Hindlimb muscle (tissue), 1 donor: ENCODE results near the gene FCER1A. TPM values are rescaled to one million over a fixed set of nuclear protein-coding genes. Genes with fewer than 3 reads are reported as not detected.
"Not testable (repeated sequence)": the region's sequence is repeated elsewhere in the genome, so short reads cannot be mapped to it uniquely, and the experiment has no call there.

ENCODE experiments used
- DNase-seq: peaks from one replicate; pipeline ENCODE4 v3.0.0-alpha.2; 2013
- polyA plus RNA-seq: library from polyadenylated mRNA; unstranded; fragments of 120-200 nt; gene quantifications from one replicate; pipeline ENCODE4 v1.2.1, GENCODE V29; 2013; ENCODE audit not compliant: insufficient read length

The FCER1A gene
- polyA plus RNA-seq = 0.50 TPM

GRCh38 chr1:159302095-159302494, at the start of gene FCER1A:
TSS of gene FCER1A (plus strand) at chr1:159302336. CDS start at chr1:159302365, 29 bp downstream.
- DNase-seq = no peak

GRCh38 chr1:159261311-159261710, 40.8 kb upstream of the FCER1A start:
- DNase-seq = no peak

- DNase-seq = no peak
Measured at GRCh38 chr1:159261721-159262494, 40.2 kb upstream of the FCER1A start.

- no peak for DNase-seq
Measured at GRCh38 chr1:159266832-159267231, 35.3 kb upstream of the FCER1A start.

- no peak for DNase-seq
Measured at GRCh38 chr1:159274631-159275030, 27.5 kb upstream of the FCER1A start.

- DNase-seq = no peak
Measured at GRCh38 chr1:159275891-159276290, 26.2 kb upstream of the FCER1A start.

- DNase-seq = no peak
Measured at GRCh38 chr1:159279773-159280172, 22.4 kb upstream of the FCER1A start.

- DNase-seq = no peak
Measured at GRCh38 chr1:159282118-159282517, 20.0 kb upstream of the FCER1A start.

- DNase-seq = no peak
Measured at GRCh38 chr1:159289060-159289459, 13.1 kb upstream of the FCER1A start.

- no peak for DNase-seq
Measured at GRCh38 chr1:159291424-159291823, 10.7 kb upstream of the FCER1A start.

GRCh38 chr1:159296706-159297375, 5.3 kb upstream of the FCER1A start:
- no peak for DNase-seq

- no peak for DNase-seq
Measured at GRCh38 chr1:159300146-159300545, 2.0 kb upstream of the FCER1A start.

GRCh38 chr1:159307346-159308020, 5.3 kb downstream of the FCER1A start:
- DNase-seq = no peak

GRCh38 chr1:159311679-159312078, 9.5 kb downstream of the FCER1A start:
- no peak for DNase-seq

- DNase-seq = no peak
Measured at GRCh38 chr1:159315381-159315780, 13.2 kb downstream of the FCER1A start.

- no peak for DNase-seq
Measured at GRCh38 chr1:159318784-159319551, 16.8 kb downstream of the FCER1A start.

- no peak for DNase-seq
Measured at GRCh38 chr1:159334797-159335196, 32.7 kb downstream of the FCER1A start.

GRCh38 chr1:159338018-159338417, 35.9 kb downstream of the FCER1A start:
- DNase-seq = no peak

- DNase-seq = no peak
Measured at GRCh38 chr1:159339536-159339935, 37.4 kb downstream of the FCER1A start.

GRCh38 chr1:159341736-159342135, 39.6 kb downstream of the FCER1A start:
- DNase-seq = no peak

GRCh38 chr1:159342761-159343425, 40.8 kb downstream of the FCER1A start:
- no peak for DNase-seq

GRCh38 chr1:159349374-159349773, 47.2 kb downstream of the FCER1A start:
- DNase-seq = not testable (repeated sequence)
